HepG2 (cell line): ENCODE data around the gene KRTDAP. TPM values are rescaled to one million over a fixed set of nuclear protein-coding genes. Genes with fewer than 3 reads are reported as not detected.

Experiments used
- ETV5 ChIP-seq: IDR thresholded peaks from 2 replicates; pipeline ENCODE4 v1.6.1; 2018; ENCODE audit warnings: missing biosample characterization, missing genetic modification reagents, inconsistent platforms, borderline replicate concordance
- FOXM1 ChIP-seq: sonication (generic); formaldehyde crosslinking; IDR thresholded peaks from 2 replicates; pipeline ENCODE4 v1.5.0; 2020; ENCODE audit warnings: missing genetic modification reagents
- HNF4G ChIP-seq, 2 experiments: sonication (generic) in 1 of 2; formaldehyde crosslinking in 1 of 2; IDR thresholded peaks; 2 replicates each; pipeline versions ENCODE4 v1.4.0 to v1.6.1; 2011 to 2020; ENCODE audit warnings: borderline replicate concordance in 2 of 2, low read depth in 2 of 2, mild to moderate bottlenecking in 2 of 2, low read length in 1 of 2, missing genetic modification reagents in 1 of 2, moderate library complexity in 1 of 2
- HOXA3 ChIP-seq: sonication (generic); formaldehyde crosslinking; IDR thresholded peaks from 2 replicates; pipeline ENCODE4 v1.5.0; 2020; ENCODE audit warnings: missing genetic modification reagents
- IKZF1 ChIP-seq: fragments of 450-650 bp; IDR thresholded peaks from 2 replicates; pipeline ENCODE4 v1.7.1; 2016
- MED1 ChIP-seq: sonication (generic); formaldehyde crosslinking; IDR thresholded peaks from 2 replicates; pipeline ENCODE4 v1.4.0; 2020; ENCODE audit warnings: missing genetic modification reagents
- NFKB2 ChIP-seq: sonication (generic); formaldehyde crosslinking; IDR thresholded peaks from 2 replicates; pipeline ENCODE4 v1.4.0; 2020; ENCODE audit warnings: missing genetic modification reagents, borderline replicate concordance
- PLRG1 ChIP-seq: fragments of 450-650 bp; conservative IDR thresholded peaks from 2 replicates; pipeline ENCODE4 v1.6.1; 2016
- RAD51 ChIP-seq: fragments of 450-650 bp; IDR thresholded peaks from 2 replicates; pipeline ENCODE4 v1.6.1; 2016; ENCODE audit warnings: borderline replicate concordance
- SRY ChIP-seq: sonication (generic); formaldehyde crosslinking; IDR thresholded peaks from 2 replicates; pipeline ENCODE4 v1.8.0; 2022; ENCODE audit warnings: mild to moderate bottlenecking, missing genetic modification reagents
- TP53 ChIP-seq: sonication (generic); formaldehyde crosslinking; conservative IDR thresholded peaks from 2 replicates; pipeline ENCODE4 v1.4.0; 2020; ENCODE audit warnings: missing genetic modification reagents
- TRIM24 ChIP-seq: sonication (generic); formaldehyde crosslinking; IDR thresholded peaks from 2 replicates; pipeline ENCODE4 v1.8.0; 2022; ENCODE audit warnings: mild to moderate bottlenecking, missing genetic modification reagents
- ZKSCAN1 ChIP-seq: fragments of 150-350 bp; IDR thresholded peaks from 2 replicates; pipeline ENCODE4 v1.6.1; 2014; ENCODE audit warnings: low read length
- ZNF260 ChIP-seq: sonication (generic); formaldehyde crosslinking; IDR thresholded peaks from 2 replicates; pipeline ENCODE4 v1.4.0; 2020; ENCODE audit warnings: missing genetic modification reagents, low read depth, mild to moderate bottlenecking, borderline replicate concordance
- ZNF552 ChIP-seq: sonication (generic); formaldehyde crosslinking; IDR thresholded peaks from 2 replicates; pipeline ENCODE4 v1.9.0; 2022; ENCODE audit warnings: missing genetic modification reagents, mild to moderate bottlenecking, borderline replicate concordance
- ZNF629 ChIP-seq: sonication (generic); formaldehyde crosslinking; conservative IDR thresholded peaks from 2 replicates; pipeline ENCODE4 v1.5.0; 2020; ENCODE audit warnings: missing genetic modification reagents
- ZNF644 ChIP-seq: IDR thresholded peaks from 2 replicates; pipeline ENCODE4 v1.6.1; 2016; ENCODE audit warnings: low read depth
- polyA plus RNA-seq, 8 experiments: library from polyadenylated mRNA; depleted of rRNA in 3 of 8; stranded (reverse) in 7 of 8; unstranded in 1 of 8; fragments of >200 nt; fragmentation: Illumina TruSeq in 4 of 8; extraction: Trizol in 4 of 8; gene quantifications; 2 replicates each; pipeline versions ENCODE4 v1.2.1 to v1.2.3, GENCODE V29; 2011 to 2016; ENCODE audit warnings: low read depth in 4 of 8, missing spikeins in 1 of 8, mixed read lengths in 1 of 8; ENCODE audit not compliant: insufficient read depth in 1 of 8
- total RNA-seq, 5 experiments: library from RNA; depleted of rRNA; stranded (reverse); fragments of >200 nt; fragmentation: Illumina TruSeq; extraction: Trizol; gene quantifications; 2 replicates each; pipeline ENCODE4 v1.2.3, GENCODE V29; 2016; ENCODE audit warnings: low read depth in 1 of 5
- TF ChIP-seq, protein P1 (sequence below): sonication (generic); formaldehyde crosslinking; IDR thresholded peaks from 2 replicates; pipeline ENCODE4 v1.5.0; 2020; ENCODE audit warnings: mild to moderate bottlenecking, low read depth, missing genetic modification reagents, borderline replicate concordance
- TF ChIP-seq, protein P2 (sequence below): sonication (generic); formaldehyde crosslinking; IDR thresholded peaks from 2 replicates; pipeline ENCODE4 v1.5.1; 2020; ENCODE audit warnings: mild to moderate bottlenecking, missing genetic modification reagents, borderline replicate concordance
- TF ChIP-seq, protein P3 (sequence below): sonication (generic); formaldehyde crosslinking; IDR thresholded peaks from 2 replicates; pipeline ENCODE4 v1.8.0; 2022; ENCODE audit warnings: mild to moderate bottlenecking, missing genetic modification reagents, borderline replicate concordance
- TF ChIP-seq, protein P4 (sequence below): sonication (generic); formaldehyde crosslinking; IDR thresholded peaks from 2 replicates; pipeline ENCODE4 v1.4.0; 2020; ENCODE audit warnings: mild to moderate bottlenecking, missing genetic modification reagents, borderline replicate concordance

The KRTDAP gene
- total and polyA plus RNA-seq, 2 of the 13 experiments (the other 11 are each of a cell fraction or from before 2014, with no cell fraction given) = 0.86 to 1.5 TPM

DNA sequence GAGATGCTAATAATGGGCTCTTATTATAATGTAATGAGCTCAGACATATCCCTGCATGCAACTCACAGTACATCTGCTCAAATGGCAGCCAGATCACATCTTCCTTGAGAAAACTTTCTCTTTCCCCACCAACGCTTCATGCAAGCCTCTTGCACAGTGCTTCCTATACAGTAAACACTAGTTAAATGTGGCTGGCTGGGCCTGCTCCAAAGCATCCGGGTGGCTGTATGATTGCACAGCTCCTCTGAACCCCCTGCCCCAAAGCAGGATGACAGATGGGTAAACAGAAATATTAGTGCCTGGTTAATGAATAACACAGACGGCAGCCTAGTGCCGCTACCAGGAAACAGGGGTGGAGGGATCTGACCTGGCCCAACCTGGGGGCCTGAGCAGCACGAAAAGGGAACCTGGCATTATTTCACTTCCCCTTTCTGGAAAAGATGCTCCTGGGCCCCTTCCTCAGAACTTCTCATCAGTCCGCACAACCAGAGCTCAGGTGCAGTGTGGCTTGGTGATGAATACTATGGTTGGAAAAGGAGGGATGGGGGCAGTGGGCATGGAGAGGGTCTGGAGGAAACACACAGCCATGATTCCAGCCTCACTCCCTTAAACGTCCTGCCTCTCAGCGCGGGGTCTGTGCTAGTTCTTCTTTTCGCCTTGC lies 31.4 kb downstream of the KRTDAP start (continued):
- TF ChIP-seq ETV5 (CRISPR knock-in tag) (peak; percentile 90; the same call in 1 of the 2 replicates), IKZF1 (no peak), ZNF644 (CRISPR knock-in tag) (0 out of 2 replicates have a peak, but pooled peaks have one; percentile 29), HOXA3 (no peak), MED1 (CRISPR knock-in tag) (peak; percentile 83), PLRG1 (no peak), TRIM24 (no peak), HNF4G (IDR thresholded peaks at IDR 0.05; ENCODE audit: borderline replicate concordance, low read depth, low read length) (no peak), HNF4G (CRISPR knock-in tag; IDR thresholded peaks at IDR 0.05; ENCODE audit: borderline replicate concordance, low read depth) (peak; percentile 13; the same call in 1 of the 2 replicates), ZKSCAN1 (no peak), ZNF629 (CRISPR knock-in tag) (no peak), ZNF260 (CRISPR knock-in tag) (no peak), NFKB2 (CRISPR knock-in tag) (no peak), SRY (CRISPR knock-in tag) (no peak), RAD51 (no peak), FOXM1 (no peak), ZNF552 (CRISPR knock-in tag) (no peak), TP53 (CRISPR knock-in tag) (no peak)
- TF ChIP-seq, protein P1, sequence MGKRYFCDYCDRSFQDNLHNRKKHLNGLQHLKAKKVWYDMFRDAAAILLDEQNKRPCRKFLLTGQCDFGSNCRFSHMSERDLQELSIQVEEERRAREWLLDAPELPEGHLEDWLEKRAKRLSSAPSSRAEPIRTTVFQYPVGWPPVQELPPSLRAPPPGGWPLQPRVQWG (CRISPR knock-in tag) = no peak
- TF ChIP-seq, protein P2, sequence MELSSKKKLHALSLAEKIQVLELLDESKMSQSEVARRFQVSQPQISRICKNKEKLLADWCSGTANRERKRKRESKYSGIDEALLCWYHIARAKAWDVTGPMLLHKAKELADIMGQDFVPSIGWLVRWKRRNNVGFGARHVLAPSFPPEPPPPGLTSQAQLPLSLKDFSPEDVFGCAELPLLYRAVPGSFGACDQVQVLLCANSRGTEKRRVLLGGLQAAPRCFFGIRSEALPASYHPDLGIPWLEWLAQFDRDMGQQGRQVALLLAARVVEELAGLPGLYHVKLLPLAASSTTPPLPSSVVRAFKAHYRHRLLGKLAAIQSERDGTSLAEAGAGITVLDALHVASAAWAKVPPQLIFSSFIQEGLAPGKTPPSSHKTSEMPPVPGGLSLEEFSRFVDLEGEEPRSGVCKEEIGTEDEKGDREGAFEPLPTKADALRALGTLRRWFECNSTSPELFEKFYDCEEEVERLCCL (CRISPR knock-in tag) = no peak
- TF ChIP-seq, protein P3, sequence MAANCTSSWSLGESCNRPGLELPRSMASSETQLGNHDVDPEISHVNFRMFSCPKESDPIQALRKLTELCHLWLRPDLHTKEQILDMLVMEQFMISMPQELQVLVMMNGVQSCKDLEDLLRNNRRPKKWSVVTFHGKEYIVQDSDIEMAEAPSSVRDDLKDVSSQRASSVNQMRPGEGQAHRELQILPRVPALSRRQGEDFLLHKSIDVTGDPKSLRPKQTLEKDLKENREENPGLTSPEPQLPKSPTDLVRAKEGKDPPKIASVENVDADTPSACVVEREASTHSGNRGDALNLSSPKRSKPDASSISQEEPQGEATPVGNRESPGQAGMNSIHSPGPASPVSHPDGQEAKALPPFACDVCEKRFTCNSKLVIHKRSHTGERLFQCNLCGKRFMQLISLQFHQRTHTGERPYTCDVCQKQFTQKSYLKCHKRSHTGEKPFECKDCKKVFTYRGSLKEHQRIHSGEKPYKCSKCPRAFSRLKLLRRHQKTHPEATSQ (CRISPR knock-in tag) = no peak
- TF ChIP-seq, protein P4, sequence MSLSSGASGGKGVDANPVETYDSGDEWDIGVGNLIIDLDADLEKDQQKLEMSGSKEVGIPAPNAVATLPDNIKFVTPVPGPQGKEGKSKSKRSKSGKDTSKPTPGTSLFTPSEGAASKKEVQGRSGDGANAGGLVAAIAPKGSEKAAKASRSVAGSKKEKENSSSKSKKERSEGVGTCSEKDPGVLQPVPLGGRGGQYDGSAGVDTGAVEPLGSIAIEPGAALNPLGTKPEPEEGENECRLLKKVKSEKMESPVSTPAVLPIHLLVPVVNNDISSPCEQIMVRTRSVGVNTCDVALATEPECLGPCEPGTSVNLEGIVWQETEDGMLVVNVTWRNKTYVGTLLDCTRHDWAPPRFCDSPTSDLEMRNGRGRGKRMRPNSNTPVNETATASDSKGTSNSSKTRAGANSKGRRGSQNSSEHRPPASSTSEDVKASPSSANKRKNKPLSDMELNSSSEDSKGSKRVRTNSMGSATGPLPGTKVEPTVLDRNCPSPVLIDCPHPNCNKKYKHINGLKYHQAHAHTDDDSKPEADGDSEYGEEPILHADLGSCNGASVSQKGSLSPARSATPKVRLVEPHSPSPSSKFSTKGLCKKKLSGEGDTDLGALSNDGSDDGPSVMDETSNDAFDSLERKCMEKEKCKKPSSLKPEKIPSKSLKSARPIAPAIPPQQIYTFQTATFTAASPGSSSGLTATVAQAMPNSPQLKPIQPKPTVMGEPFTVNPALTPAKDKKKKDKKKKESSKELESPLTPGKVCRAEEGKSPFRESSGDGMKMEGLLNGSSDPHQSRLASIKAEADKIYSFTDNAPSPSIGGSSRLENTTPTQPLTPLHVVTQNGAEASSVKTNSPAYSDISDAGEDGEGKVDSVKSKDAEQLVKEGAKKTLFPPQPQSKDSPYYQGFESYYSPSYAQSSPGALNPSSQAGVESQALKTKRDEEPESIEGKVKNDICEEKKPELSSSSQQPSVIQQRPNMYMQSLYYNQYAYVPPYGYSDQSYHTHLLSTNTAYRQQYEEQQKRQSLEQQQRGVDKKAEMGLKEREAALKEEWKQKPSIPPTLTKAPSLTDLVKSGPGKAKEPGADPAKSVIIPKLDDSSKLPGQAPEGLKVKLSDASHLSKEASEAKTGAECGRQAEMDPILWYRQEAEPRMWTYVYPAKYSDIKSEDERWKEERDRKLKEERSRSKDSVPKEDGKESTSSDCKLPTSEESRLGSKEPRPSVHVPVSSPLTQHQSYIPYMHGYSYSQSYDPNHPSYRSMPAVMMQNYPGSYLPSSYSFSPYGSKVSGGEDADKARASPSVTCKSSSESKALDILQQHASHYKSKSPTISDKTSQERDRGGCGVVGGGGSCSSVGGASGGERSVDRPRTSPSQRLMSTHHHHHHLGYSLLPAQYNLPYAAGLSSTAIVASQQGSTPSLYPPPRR (CRISPR knock-in tag) = peak; percentile 79; the same call in 1 of the 2 replicates
